H1 (cell line): ENCODE results near the gene MEI1. TPM values are rescaled to one million over a fixed set of nuclear protein-coding genes. Genes with fewer than 3 reads are reported as not detected.
"Not testable (repeated sequence)": the region's sequence is repeated elsewhere in the genome, so short reads cannot be mapped to it uniquely, and the experiment has no call there.

Experiments
- CTCF ChIA-PET: fragments of 300-600 bp; sonication (Branson Sonifier 250); formaldehyde crosslinking; loops from one replicate; lab custom pipeline; 2021; ENCODE audit not compliant: partially characterized antibody; lab: Charles Lee
- POLR2A ChIA-PET: fragments of 300-600 bp; sonication (Branson Sonifier 250); formaldehyde crosslinking; loops from one replicate; lab custom pipeline; 2021; ENCODE audit warnings: inconsistent platforms; ENCODE audit not compliant: partially characterized antibody; lab: Charles Lee
- DNase-seq, 2 experiments: peaks; one replicate each; pipeline versions ENCODE4 v3.0.0 to v3.0.0-alpha.2; 2010 to 2022; ENCODE audit warnings: low spot score in 2 of 2, low read depth in 1 of 2, mixed read lengths in 1 of 2
- FAIRE-seq: peaks from 2 replicates; lab custom pipeline; 2011; peaks lifted over from hg19 to GRCh38; lab: Jason Lieb, UNC
- H2AFZ ChIP-seq: 2 replicates; pipeline ENCODE4 v1.8.1; 2012; ENCODE audit warnings: low read length, inconsistent platforms
- H2AK5ac ChIP-seq: 2 replicates; pipeline ENCODE4 v1.6.1; 2013; ENCODE audit warnings: low read depth, low read length
- H2BK120ac ChIP-seq: replicated peaks from 2 replicates; pipeline ENCODE3; 2013; ENCODE audit warnings: low read depth, low read length, inconsistent platforms
- H2BK12ac ChIP-seq: 2 replicates; pipeline ENCODE4 v1.6.1; 2013; ENCODE audit warnings: low read depth, low read length
- H2BK15ac ChIP-seq: 2 replicates; pipeline ENCODE4 v1.6.1; 2013; ENCODE audit warnings: low read length
- H2BK20ac ChIP-seq: 2 replicates; pipeline ENCODE4 v1.6.1; 2013; ENCODE audit warnings: low read length
- H2BK5ac ChIP-seq: 2 replicates; pipeline ENCODE4 v1.6.1; 2013; ENCODE audit warnings: low read depth, low read length
- H3K14ac ChIP-seq: 2 replicates; pipeline ENCODE4 v1.6.1; 2013; ENCODE audit warnings: inconsistent platforms; ENCODE audit not compliant: insufficient read length
- H3K18ac ChIP-seq: 2 replicates; pipeline ENCODE4 v1.6.1; 2013; ENCODE audit warnings: low read length; ENCODE audit errors: extremely low read depth
- H3K23ac ChIP-seq: 2 replicates; pipeline ENCODE4 v1.6.1; 2013; ENCODE audit warnings: inconsistent platforms; ENCODE audit not compliant: insufficient read length
- H3K23me2 ChIP-seq: 2 replicates; pipeline ENCODE4 v1.6.1; 2013; ENCODE audit warnings: low read depth, low read length
- H3K27ac ChIP-seq: 2 replicates; pipeline ENCODE4 v1.6.1; 2011; ENCODE audit warnings: low read depth, low read length, inconsistent platforms
- H3K27me3 ChIP-seq, 4 experiments: replicated peaks in 1 of 4; 1 replicate in 1 of 4; 2 replicates in 3 of 4; pipeline versions ENCODE4 v1.6.1 to v1.8.1; 2011 to 2013; ENCODE audit warnings: low read length in 3 of 4, mild to moderate bottlenecking in 3 of 4, inconsistent platforms in 2 of 4, mixed read lengths in 2 of 4, moderate library complexity in 1 of 4; ENCODE audit not compliant: control insufficient read depth in 3 of 4, insufficient read depth in 3 of 4; ENCODE audit errors: extremely low read depth in 1 of 4
- H3K36me3 ChIP-seq, 4 experiments: 2 replicates each; pipeline versions ENCODE4 v1.6.1 to v1.8.1; 2011 to 2013; ENCODE audit warnings: mild to moderate bottlenecking in 4 of 4, low read length in 3 of 4, moderate library complexity in 2 of 4, control low read depth in 1 of 4, inconsistent platforms in 1 of 4; ENCODE audit not compliant: insufficient read depth in 4 of 4, control insufficient read depth in 2 of 4
- H3K4ac ChIP-seq: replicated peaks from 2 replicates; pipeline ENCODE3; 2013; ENCODE audit warnings: low read length, low read depth, mixed read lengths, inconsistent platforms; ENCODE audit not compliant: insufficient read length
- H3K4me1 ChIP-seq, 4 experiments: replicated peaks in 1 of 4; 1 replicate in 1 of 4; 2 replicates in 3 of 4; pipeline versions ENCODE4 v1.6.1 to v1.8.1; 2011 to 2013; ENCODE audit warnings: low read length in 3 of 4, inconsistent platforms in 2 of 4, mixed read lengths in 1 of 4; ENCODE audit not compliant: insufficient read depth in 4 of 4, control insufficient read depth in 3 of 4
- H3K4me2 ChIP-seq, 2 experiments: 2 replicates each; pipeline versions ENCODE4 v1.6.1 to v1.8.1; 2011 to 2013; ENCODE audit warnings: low read depth in 2 of 2, low read length in 2 of 2, control low read depth in 1 of 2, inconsistent platforms in 1 of 2, mild to moderate bottlenecking in 1 of 2; ENCODE audit not compliant: insufficient read depth in 1 of 2
- H3K4me3 ChIP-seq, 4 experiments: fragments of 200-600, 300-600 bp in 1 of 4; sonication (generic), shearing (Covaris generic), sonication (Bioruptor Twin) in 1 of 4; 2 replicates each; pipeline versions ENCODE4 v1.5.1 to v1.8.1; 2011 to 2016; ENCODE audit warnings: low read length in 4 of 4, low read depth in 3 of 4, control low read depth in 2 of 4, inconsistent platforms in 2 of 4, mild to moderate bottlenecking in 2 of 4, mixed read lengths in 1 of 4, moderate library complexity in 1 of 4; ENCODE audit not compliant: insufficient read depth in 2 of 4; ENCODE audit errors: extremely low read depth in 1 of 4
- H3K56ac ChIP-seq: replicated peaks from 2 replicates; pipeline ENCODE3; 2013; ENCODE audit warnings: low read depth, mild to moderate bottlenecking, mixed read lengths, low read length, inconsistent platforms; ENCODE audit not compliant: insufficient read length
- H3K79me1 ChIP-seq: 2 replicates; pipeline ENCODE4 v1.6.1; 2013; ENCODE audit warnings: low read depth, low read length, control low read depth
- H3K79me2 ChIP-seq, 2 experiments: 2 replicates each; pipeline versions ENCODE4 v1.6.1 to v1.8.1; 2012 to 2013; ENCODE audit warnings: low read length in 2 of 2, mild to moderate bottlenecking in 2 of 2, inconsistent platforms in 1 of 2; ENCODE audit not compliant: insufficient read depth in 2 of 2, control insufficient read depth in 1 of 2
- H3K9ac ChIP-seq, 4 experiments: replicated peaks in 1 of 4; 1 replicate in 1 of 4; 2 replicates in 3 of 4; pipeline versions ENCODE4 v1.6.1 to v1.8.1; 2011 to 2013; ENCODE audit warnings: low read depth in 3 of 4, low read length in 3 of 4, control low read depth in 2 of 4, mild to moderate bottlenecking in 2 of 4, moderate library complexity in 2 of 4, inconsistent platforms in 1 of 4; ENCODE audit errors: extremely low read depth in 1 of 4
- H3K9me3 ChIP-seq, 2 experiments: 2 replicates each; pipeline versions ENCODE4 v1.6.1 to v1.8.1; 2012 to 2013; ENCODE audit warnings: mild to moderate bottlenecking in 2 of 2, moderate library complexity in 2 of 2, control low read depth in 1 of 2, inconsistent platforms in 1 of 2, low read depth in 1 of 2, low read length in 1 of 2, mixed read lengths in 1 of 2; ENCODE audit not compliant: insufficient read depth in 2 of 2
- H4K20me1 ChIP-seq, 2 experiments: replicated peaks in 1 of 2; 2 replicates each; pipeline versions ENCODE3 to v1.8.1; 2011 to 2013; ENCODE audit warnings: inconsistent platforms in 2 of 2, low read length in 2 of 2, mild to moderate bottlenecking in 1 of 2; ENCODE audit not compliant: insufficient read depth in 2 of 2, control insufficient read depth in 1 of 2
- H4K5ac ChIP-seq: 2 replicates; pipeline ENCODE4 v1.6.1; 2013; ENCODE audit warnings: low read length, low read depth, mixed read lengths, inconsistent platforms; ENCODE audit not compliant: insufficient read length
- H4K8ac ChIP-seq: 2 replicates; pipeline ENCODE4 v1.8.0; 2013; ENCODE audit warnings: mild to moderate bottlenecking, moderate library complexity, low read length, inconsistent platforms; ENCODE audit not compliant: insufficient read depth; ENCODE audit errors: extremely low read depth
- H4K91ac ChIP-seq: replicated peaks from 2 replicates; pipeline ENCODE3; 2013; ENCODE audit warnings: low read length, mixed read lengths, inconsistent platforms; ENCODE audit not compliant: insufficient read length
- WGBS, 2 experiments: shearing (Covaris generic) in 1 of 2; methylation state at CpG; one replicate each; pipeline versions ENCODE4 v1.1.6 to v1.1.7; 2013 to 2015; ENCODE audit warnings: low lambda C conversion rate in 2 of 2, mixed read lengths in 2 of 2, inconsistent platforms in 1 of 2, low coverage in 1 of 2, missing lambda C conversion rate in 1 of 2; ENCODE audit not compliant: insufficient replicate concordance in 2 of 2, insufficient coverage in 1 of 2, insufficient read length in 1 of 2; ENCODE audit errors: extremely low coverage in 1 of 2, missing lambda C conversion rate in 1 of 2; 5-methylcytosine and 5-hydroxymethylcytosine counted together
- polyA plus RNA-seq, 7 experiments: library from polyadenylated mRNA; depleted of rRNA in 3 of 7; stranded (reverse) in 5 of 7; unstranded in 2 of 7; fragments of >200 nt in 5 of 7; fragments of 200-250 nt in 2 of 7; gene quantifications; 1 replicate in 5 of 7; 2 replicates in 1 of 7; 4 replicates in 1 of 7; pipeline versions ENCODE4 v1.2.1 to v1.2.3, GENCODE V29; 2011 to 2013; ENCODE audit warnings: missing spikeins in 2 of 7, mixed read lengths in 2 of 7
- total RNA-seq: library from RNA; stranded (reverse); fragmentation: NEBNext Ultra II Directional; extraction: Animal tissue kit (Norgen Biotek cat#: 25700); gene quantifications from 2 replicates; pipeline ENCODE4 v1.2.1, GENCODE V29; 2021

MEI1 gene
- total and polyA plus RNA-seq, 2 of the 8 experiments (the other 6 are each of a cell fraction or from before 2014, with no cell fraction given), result 0.27 to 0.54 TPM

GRCh38 chr22:41733241-41733640, 33.9 kb downstream of the MEI1 start:
- H2AFZ ChIP-seq, H4K5ac ChIP-seq, H3K23me2 ChIP-seq, H3K4me2 ChIP-seq, H2BK12ac ChIP-seq, H3K79me2 ChIP-seq, H2BK120ac ChIP-seq, FAIRE-seq, H2AK5ac ChIP-seq, H3K27me3 ChIP-seq, H3K4ac ChIP-seq, H4K8ac ChIP-seq, H3K27ac ChIP-seq, H3K14ac ChIP-seq, H3K18ac ChIP-seq, H3K9ac ChIP-seq, H2BK20ac ChIP-seq, DNase-seq, H3K56ac ChIP-seq, H3K4me1 ChIP-seq, H3K23ac ChIP-seq, H2BK15ac ChIP-seq, H3K79me1 ChIP-seq, H2BK5ac ChIP-seq, H3K9me3 ChIP-seq, H3K36me3 ChIP-seq, H4K91ac ChIP-seq, H3K4me3 ChIP-seq, H4K20me1 ChIP-seq: not testable (repeated sequence)
- WGBS, 2 experiments, result 93% methylated on average over 4 of the region's 4 CpGs; no CpG with 5 or more reads in 1 of the 2 experiments
- ChIA-PET CTCF (interaction anchor here (0.7 to 2.6 kb wide), 4 partner anchors 11 to 36 kb away, joined by 3 to 10 read pairs (median 5); no protein-coding TSS in a partner anchor), POLR2A (interaction anchor here (1.2 kb wide), 1 partner anchor 67 kb away, joined by 3 read pairs; the partner anchor contains the start of gene CCDC134)
